AG09319 (cell line): ENCODE measurements around the gene DMC1.
"Not testable (repeated sequence)": the region's sequence is repeated elsewhere in the genome, so short reads cannot be mapped to it uniquely, and the experiment has no call there.

ENCODE experiments used
- DNase-seq: peaks from one replicate; pipeline ENCODE4 v3.0.0-alpha.2; 2010; ENCODE audit warnings: low read depth; ENCODE audit errors: extremely low read depth
- TF ChIP-seq, protein P1 (sequence below): IDR thresholded peaks from 2 replicates; pipeline ENCODE4 v1.5.1; 2011; ENCODE audit warnings: low read depth, mild to moderate bottlenecking, inconsistent platforms, low read length, moderate library complexity

DMC1 gene

GRCh38 chr22:38611559-38611958 lies 41.6 kb upstream of the DMC1 start:
- no peak for DNase-seq
- TF ChIP-seq, protein P1, sequence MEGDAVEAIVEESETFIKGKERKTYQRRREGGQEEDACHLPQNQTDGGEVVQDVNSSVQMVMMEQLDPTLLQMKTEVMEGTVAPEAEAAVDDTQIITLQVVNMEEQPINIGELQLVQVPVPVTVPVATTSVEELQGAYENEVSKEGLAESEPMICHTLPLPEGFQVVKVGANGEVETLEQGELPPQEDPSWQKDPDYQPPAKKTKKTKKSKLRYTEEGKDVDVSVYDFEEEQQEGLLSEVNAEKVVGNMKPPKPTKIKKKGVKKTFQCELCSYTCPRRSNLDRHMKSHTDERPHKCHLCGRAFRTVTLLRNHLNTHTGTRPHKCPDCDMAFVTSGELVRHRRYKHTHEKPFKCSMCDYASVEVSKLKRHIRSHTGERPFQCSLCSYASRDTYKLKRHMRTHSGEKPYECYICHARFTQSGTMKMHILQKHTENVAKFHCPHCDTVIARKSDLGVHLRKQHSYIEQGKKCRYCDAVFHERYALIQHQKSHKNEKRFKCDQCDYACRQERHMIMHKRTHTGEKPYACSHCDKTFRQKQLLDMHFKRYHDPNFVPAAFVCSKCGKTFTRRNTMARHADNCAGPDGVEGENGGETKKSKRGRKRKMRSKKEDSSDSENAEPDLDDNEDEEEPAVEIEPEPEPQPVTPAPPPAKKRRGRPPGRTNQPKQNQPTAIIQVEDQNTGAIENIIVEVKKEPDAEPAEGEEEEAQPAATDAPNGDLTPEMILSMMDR: no peak

DNA sequence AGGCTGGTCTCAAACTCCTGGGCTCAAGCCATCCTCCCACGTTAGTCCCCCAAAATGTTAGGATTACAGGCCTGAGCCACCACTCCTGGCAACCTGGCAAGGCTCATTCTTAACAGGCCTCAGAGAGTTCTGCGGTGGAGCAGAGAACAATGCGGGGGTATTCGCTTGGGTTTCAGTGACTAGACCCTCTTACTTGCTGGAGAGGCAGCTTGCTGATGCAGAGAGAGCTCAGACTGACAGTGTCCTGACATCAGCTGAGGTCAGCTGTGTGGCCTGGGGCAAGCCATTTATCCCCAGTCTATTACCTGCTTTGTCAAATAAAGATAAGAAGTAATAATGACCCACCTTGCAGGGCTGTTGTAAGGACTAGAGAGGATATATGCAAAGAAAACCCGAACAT lies 40.3 kb upstream of the DMC1 start:
- TF ChIP-seq, protein P1: no peak

DNA sequence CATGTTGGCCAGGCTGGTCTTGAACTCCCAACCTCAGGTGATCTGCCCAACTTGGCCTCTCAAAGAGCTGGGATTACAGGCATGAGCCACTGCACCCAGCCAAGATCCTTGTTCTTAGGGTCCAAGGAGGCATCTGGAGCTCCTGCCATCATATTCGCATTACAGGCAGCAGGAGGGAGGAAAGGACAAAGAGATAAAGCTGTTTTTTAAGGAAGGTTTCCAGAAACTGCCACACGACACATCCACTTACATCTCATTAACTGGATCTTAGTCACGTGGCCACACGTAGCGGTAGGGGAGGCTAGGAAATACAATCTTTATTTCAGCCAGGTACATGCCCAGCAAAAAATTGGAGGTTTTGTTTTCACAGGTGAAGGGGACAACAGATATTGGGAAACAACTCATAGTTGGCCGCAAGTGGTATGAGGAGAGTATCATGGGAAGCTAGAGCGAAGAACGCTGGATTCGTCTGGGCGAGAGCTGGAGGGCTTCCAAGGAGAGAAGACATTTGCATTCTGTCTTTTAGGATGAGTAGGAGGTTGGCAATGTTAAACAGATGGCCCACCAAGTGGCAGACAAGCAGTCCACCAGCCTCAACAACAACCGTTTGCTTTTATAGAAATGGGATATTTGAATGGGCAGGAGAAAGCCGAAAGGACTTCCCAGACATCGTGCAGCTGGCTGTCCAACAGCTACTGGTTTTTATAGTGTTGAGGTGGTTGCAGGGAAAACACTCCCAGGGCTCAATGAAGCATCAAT lies 39.2 kb upstream of the DMC1 start:
- TF ChIP-seq, protein P1: no peak
- no peak for DNase-seq

More for the DNA sequence above, 40.3 kb upstream of the DMC1 start:
- no peak for DNase-seq

DNA sequence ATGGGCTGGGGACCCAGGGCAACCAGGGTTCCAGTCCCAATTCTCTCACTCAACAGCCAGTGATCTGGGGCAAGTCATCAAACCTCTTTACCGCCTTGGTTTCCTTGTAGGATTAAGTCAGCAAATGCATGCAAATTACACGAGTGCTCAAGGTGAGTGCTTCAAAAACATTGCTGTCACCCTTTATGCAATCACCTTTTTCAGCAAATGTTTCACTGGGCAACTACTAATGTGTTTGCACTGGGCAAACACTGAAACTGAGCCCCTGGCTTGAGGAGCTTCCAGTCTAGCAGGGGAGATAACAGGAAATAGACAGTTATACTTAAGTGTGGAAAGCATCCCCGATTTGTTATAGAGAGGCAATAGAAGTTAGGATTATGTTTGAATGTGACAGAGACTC lies 37.7 kb upstream of the DMC1 start:
- no peak for DNase-seq
- TF ChIP-seq, protein P1: no peak

DNA sequence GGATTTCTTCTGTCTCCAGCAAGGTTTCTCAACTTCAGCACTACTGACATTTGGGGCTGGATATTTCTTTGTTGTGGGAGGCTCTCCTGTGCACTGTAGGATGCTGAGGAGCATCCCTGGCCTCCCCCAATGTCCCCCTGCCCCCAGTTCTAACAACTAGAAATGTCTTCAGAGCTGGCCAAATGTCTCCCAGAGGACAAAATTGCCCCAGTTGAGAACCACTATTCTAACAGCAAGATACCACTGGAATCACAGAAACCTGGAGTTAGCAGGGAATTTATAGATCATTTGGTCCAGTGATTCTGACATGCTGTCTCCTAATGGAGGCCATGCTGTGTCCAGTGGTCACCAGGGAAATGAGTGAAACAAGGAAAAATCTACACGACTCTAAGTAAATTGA lies 32.2 kb upstream of the DMC1 start:
- TF ChIP-seq, protein P1: no peak
- no peak for DNase-seq

DNA sequence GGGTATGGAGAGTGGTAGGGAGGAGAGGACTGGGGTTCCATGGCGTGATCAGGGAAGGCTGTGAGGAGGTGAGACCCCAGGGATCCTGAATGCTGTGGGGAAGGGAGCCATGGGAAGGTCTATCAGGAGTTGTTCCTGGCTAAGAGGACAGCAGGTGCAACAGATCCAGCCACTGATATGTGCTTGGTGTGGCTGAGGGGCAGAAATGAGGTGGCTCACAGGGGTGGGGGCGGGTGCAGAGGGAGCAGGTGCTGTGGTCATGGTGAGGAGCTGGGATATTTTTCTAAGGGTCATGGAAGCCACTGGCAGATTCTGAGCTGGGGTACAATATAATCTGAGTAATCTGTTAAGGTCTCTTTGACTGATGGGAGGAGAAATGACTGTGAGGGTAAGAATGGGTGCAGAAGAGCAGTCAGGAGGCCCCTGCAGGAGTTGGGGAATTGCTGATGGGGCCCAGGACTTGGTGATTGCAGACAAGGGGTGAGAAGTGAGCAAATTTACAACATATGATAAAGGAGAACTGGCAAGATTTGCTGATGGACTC lies 31.3 kb upstream of the DMC1 start:
- TF ChIP-seq, protein P1: no peak
- no peak for DNase-seq

GRCh38 chr22:38599466-38599865 lies 29.5 kb upstream of the DMC1 start:
- TF ChIP-seq, protein P1: no peak
- no peak for DNase-seq

DNA sequence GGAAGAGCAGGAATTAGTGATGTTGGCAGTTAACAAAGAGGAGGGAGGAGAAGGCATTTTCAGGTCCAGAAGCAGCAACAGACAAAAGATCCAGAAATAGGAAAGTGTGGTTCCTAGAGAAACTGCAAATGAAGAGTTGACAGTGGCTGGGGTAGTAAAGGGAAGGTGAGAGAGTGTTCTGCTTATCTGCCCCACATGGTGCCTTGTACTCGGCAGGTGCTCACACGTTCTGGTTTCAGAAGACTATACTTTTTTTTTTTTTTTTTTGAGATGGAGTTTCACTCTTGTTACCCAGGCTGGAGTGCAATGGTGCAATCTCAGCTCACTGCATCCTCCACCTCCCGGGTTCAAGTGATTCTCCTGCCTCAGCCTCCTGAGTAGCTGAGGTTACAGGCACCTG lies 12.9 kb upstream of the DMC1 start:
- DNase-seq: not testable (repeated sequence)
